OCI-LY3 (cell line): ENCODE data around the gene RAD50.

Experiments
- H2AFZ ChIP-seq: fragments of 200-600, 300-600 bp; shearing (Covaris generic); 2 replicates; pipeline ENCODE4 v1.6.0; 2014; ENCODE audit warnings: antibody characterized with exemption, low read depth, low read length
- H3K27ac ChIP-seq: fragments of 200-600, 300-600 bp; sonication (generic); 2 replicates; pipeline ENCODE4 v1.5.1; 2014; ENCODE audit warnings: mild to moderate bottlenecking, low read length, moderate library complexity, mixed read lengths
- H3K27me3 ChIP-seq: fragments of 200-600, 300-600 bp; sonication (generic); 2 replicates; pipeline ENCODE4 v1.6.1; 2014; ENCODE audit warnings: low read depth, low read length, mixed read lengths
- H3K36me3 ChIP-seq: fragments of 200-600, 300-600 bp; sonication (generic); replicated peaks from 2 replicates; pipeline ENCODE3; 2014; ENCODE audit warnings: low read depth, low read length, mixed read lengths
- H3K4me1 ChIP-seq: fragments of 300-600, 200-600 bp; sonication (generic); 2 replicates; pipeline ENCODE4 v1.6.1; 2014; ENCODE audit warnings: low read length, mixed read lengths
- H3K4me2 ChIP-seq: fragments of 200-600, 300-600 bp; sonication (generic); 2 replicates; pipeline ENCODE4 v1.6.1; 2014; ENCODE audit warnings: low read length, mixed read lengths
- H3K4me3 ChIP-seq: fragments of 300-600, 200-600 bp; sonication (generic); 2 replicates; pipeline ENCODE4 v1.5.1; 2014; ENCODE audit warnings: antibody characterized with exemption, mild to moderate bottlenecking, low read length, moderate library complexity
- H3K79me2 ChIP-seq: fragments of 300-600, 200-600 bp; shearing (Covaris generic); 2 replicates; pipeline ENCODE4 v1.6.1; 2014; ENCODE audit warnings: mild to moderate bottlenecking, low read length, mixed read lengths
- H3K9ac ChIP-seq: fragments of 300-600, 200-600 bp; shearing (Covaris generic); 2 replicates; pipeline ENCODE4 v1.6.0; 2014; ENCODE audit warnings: mild to moderate bottlenecking, low read length, moderate library complexity
- H3K9me3 ChIP-seq: fragments of 200-600, 300-600 bp; shearing (Covaris generic); 2 replicates; pipeline ENCODE4 v1.6.1; 2014; ENCODE audit warnings: low read length, mixed read lengths; ENCODE audit not compliant: insufficient read depth
- H4K20me1 ChIP-seq: fragments of 200-600, 300-600 bp; sonication (generic); 2 replicates; pipeline ENCODE4 v1.6.1; 2016; ENCODE audit warnings: low read length, mixed read lengths; ENCODE audit not compliant: insufficient read depth
- CTCF ChIP-seq: fragments of 200-600, 300-600 bp; sonication (generic); IDR thresholded peaks from 2 replicates; pipeline ENCODE4 v1.5.1; 2014; ENCODE audit warnings: antibody characterized with exemption, low read length, low read depth
- EZH2phosphoT487 ChIP-seq: fragments of 200-600 bp; shearing (Covaris generic); IDR thresholded peaks from 2 replicates; pipeline ENCODE4 v1.6.1; 2018; ENCODE audit warnings: antibody characterized with exemption, mixed run types, low read depth

Gene RAD50

GRCh38 chr5:132594170-132594569 lies 37.4 kb downstream of the RAD50 start:
- no peak overlapping the region for H3K4me2 ChIP-seq
- H4K20me1 ChIP-seq: no peaks in the 10 kb centered on the region
- peaks cover 21% of the 10 kb centered on the region for H3K36me3 ChIP-seq
- H3K9me3 ChIP-seq: no peaks in the 10 kb centered on the region
- H3K79me2 ChIP-seq: no peaks in the 10 kb centered on the region
- no peaks in the 10 kb centered on the region for H3K27me3 ChIP-seq
- no peak overlapping the region for H2AFZ ChIP-seq
- TF ChIP-seq CTCF (no peak), EZH2phosphoT487 (no peak)
- no peak overlapping the region for H3K9ac ChIP-seq
- H3K27ac ChIP-seq: no peak overlapping the region
- H3K4me3 ChIP-seq: no peak overlapping the region
- H3K4me1 ChIP-seq: no peaks in the 10 kb centered on the region

- no peak overlapping the region for H3K4me3 ChIP-seq
- no peak overlapping the region for H3K27ac ChIP-seq
- H3K79me2 ChIP-seq: no peaks in the 10 kb centered on the region
- H3K36me3 ChIP-seq: peaks cover 25% of the 10 kb centered on the region
- no peak overlapping the region for H2AFZ ChIP-seq
- H3K9ac ChIP-seq: no peak overlapping the region
- H3K4me2 ChIP-seq: no peak overlapping the region
- TF ChIP-seq CTCF: no peak
- no peak for TF ChIP-seq EZH2phosphoT487
- no peaks in the 10 kb centered on the region for H3K4me1 ChIP-seq
- no peaks in the 10 kb centered on the region for H3K27me3 ChIP-seq
- H3K9me3 ChIP-seq: no peaks in the 10 kb centered on the region
- H4K20me1 ChIP-seq: no peaks in the 10 kb centered on the region
Measured at GRCh38 chr5:132595624-132596023, 38.8 kb downstream of the RAD50 start.

- Histone ChIP-seq H3K36me3 (peaks cover 24% of the 10 kb centered on the region), H3K9ac (no peak overlapping the region)
- no peak for TF ChIP-seq CTCF
- TF ChIP-seq EZH2phosphoT487: no peak
Measured at GRCh38 chr5:132601071-132601728, 44.4 kb downstream of the RAD50 start.

GRCh38 chr5:132607095-132607494 lies 50.3 kb downstream of the RAD50 start:
- no peaks in the 10 kb centered on the region for H3K4me1 ChIP-seq
- H2AFZ ChIP-seq: no peak overlapping the region
- H4K20me1 ChIP-seq: no peaks in the 10 kb centered on the region
- TF ChIP-seq CTCF (no peak), EZH2phosphoT487 (no peak)
- H3K27me3 ChIP-seq: no peaks in the 10 kb centered on the region
- peaks cover 31% of the 10 kb centered on the region for H3K36me3 ChIP-seq
- no peak overlapping the region for H3K27ac ChIP-seq
- no peaks in the 10 kb centered on the region for H3K9me3 ChIP-seq
- H3K4me3 ChIP-seq: no peak overlapping the region
- H3K4me2 ChIP-seq: no peak overlapping the region
- H3K79me2 ChIP-seq: no peaks in the 10 kb centered on the region
- H3K9ac ChIP-seq: no peak overlapping the region

More at GRCh38 chr5:132601071-132601728, 44.4 kb downstream of the RAD50 start:
- H3K4me1 ChIP-seq: no peaks in the 10 kb centered on the region
- no peak overlapping the region for H2AFZ ChIP-seq
- no peak overlapping the region for H3K27ac ChIP-seq
- no peak overlapping the region for H3K4me2 ChIP-seq
- no peaks in the 10 kb centered on the region for H3K27me3 ChIP-seq
- H3K4me3 ChIP-seq: no peak overlapping the region
- no peaks in the 10 kb centered on the region for H4K20me1 ChIP-seq
- no peaks in the 10 kb centered on the region for H3K79me2 ChIP-seq
- H3K9me3 ChIP-seq: no peaks in the 10 kb centered on the region
